Glomerular endothelial cell (primary cell): ENCODE data around the gene SNRK. TPM values are rescaled to one million over a fixed set of nuclear protein-coding genes. Genes with fewer than 3 reads are reported as not detected.

ENCODE experiments used
- DNase-seq: peaks from one replicate; pipeline ENCODE4 v3.0.0-alpha.2; 2011; ENCODE audit warnings: low read depth, low spot score; ENCODE audit errors: extremely low read depth
- total RNA-seq: library from RNA; depleted of rRNA; stranded (reverse); fragments of >200 nt; gene quantifications from 2 replicates; pipeline ENCODE4 v1.2.3, GENCODE V29; 2015

The SNRK gene
- total RNA-seq, 1 donor from 2014 or later = 183 TPM

DNA sequence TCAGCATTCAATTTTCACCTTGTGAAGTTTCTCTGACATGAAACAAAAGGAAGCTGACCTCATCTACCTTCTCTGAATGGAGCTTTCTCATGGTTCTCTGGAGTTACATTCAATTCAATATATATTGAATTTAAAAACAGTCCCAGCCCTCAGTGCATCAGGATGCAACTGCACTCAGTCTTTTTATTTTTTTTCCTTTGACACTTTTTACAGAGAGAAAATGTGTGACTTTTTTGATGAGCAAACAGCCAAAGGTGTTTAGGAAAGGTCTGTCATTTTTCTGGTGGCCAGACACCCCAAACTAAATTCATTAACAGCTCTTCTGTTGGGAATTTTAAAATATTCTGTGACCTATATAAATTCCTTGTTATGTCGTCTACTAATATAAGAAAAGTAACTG lies 19.3 kb upstream of the SNRK start:
- no peak for DNase-seq

DNA sequence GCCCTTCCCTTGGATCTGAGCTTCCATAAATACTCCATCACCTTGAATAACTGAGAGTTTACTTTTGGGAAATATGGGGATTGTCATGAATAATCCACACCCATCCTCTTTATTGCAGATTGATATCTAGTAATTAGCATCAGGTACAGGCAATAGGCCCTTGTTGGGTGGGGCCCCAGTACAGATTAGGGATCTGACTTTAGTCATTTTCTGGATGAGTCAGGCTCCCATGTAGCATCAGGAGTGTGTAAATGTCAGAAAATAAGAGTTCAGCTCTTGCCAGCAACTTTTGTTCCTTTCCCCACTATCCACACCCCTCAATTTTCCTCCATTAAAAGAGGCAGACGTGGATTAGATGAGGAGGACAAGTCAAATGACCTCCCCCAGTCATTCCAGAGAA lies 17.7 kb upstream of the SNRK start:
- no peak for DNase-seq

GRCh38 chr3:43270078-43270477 lies 16.3 kb upstream of the SNRK start:
- no peak for DNase-seq

GRCh38 chr3:43273416-43273815 lies 12.9 kb upstream of the SNRK start:
- no peak for DNase-seq

DNA sequence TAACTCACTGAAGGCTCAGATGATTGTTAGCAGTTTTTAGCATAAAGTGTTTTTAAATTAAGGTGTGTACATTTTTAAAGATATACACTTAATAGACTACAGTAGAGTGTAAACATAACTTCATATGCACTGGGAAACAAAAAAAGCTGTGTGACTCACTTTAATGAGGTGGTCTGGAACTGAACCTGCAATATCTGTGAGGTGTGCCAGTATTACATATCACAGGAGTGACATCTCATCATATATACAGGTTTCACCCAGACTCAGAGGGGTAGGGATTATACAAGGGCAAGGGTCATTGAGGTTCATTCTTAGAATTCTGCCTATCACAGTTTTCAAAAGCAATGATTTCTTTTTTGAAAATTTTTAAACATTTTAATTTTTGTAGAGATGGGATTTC lies 7.3 kb upstream of the SNRK start:
- DNase-seq = no peak

DNA sequence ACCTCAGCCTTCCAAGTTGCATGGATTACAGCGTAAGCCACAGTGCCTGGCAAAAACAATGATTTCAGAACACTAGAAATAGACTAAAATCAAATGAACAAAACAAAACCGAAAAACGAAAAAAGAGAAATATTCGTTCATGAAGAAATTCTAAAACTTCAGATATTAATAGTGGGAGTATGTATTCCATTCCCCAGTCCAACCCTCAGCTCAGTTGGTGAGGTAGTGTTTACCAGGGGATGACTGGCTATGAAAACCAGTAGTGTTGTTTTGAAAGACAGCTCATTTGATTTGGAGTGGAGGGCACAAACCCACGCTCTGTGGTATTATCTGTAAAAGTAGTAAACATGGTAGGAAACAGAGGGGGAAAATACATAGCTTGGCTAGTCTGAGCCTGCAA lies 6.8 kb upstream of the SNRK start:
- DNase-seq = no peak

DNA sequence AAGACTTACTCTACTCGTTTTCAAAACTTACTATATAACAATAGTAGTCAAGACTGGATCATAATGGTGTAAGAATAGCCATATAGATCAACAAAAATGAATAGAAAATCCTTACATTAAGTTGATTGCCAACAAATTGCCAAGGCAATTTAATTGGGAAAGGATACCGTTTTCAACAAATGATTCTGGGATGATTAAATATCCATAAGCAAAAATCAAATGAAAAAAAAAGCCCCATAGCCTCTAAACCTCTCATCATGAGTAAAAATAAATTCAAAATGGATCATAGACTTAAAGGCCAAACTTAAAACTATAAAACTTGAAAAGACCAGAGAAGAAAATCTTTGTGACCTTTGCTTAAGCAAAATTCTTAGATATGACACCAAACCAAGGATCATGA lies 5.3 kb upstream of the SNRK start:
- no peak for DNase-seq

DNA sequence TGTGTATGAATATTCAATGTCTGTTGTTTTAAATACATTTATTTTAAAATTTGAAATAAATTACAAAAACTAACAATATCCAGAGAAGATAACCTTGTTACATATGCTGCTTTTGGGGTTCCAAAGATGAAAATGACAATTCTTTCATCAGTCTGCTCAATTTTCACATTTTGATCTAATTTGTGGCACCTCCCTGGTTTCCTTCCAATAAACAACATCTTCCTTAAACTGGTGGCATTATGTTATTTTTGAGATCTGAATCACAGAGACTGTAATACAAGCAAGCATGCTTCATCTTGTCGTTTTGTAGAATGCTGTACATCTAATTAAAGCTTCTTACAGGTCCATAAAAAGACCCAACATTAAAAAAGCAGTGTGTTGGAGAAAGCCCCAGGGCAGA lies 2.2 kb upstream of the SNRK start:
- no peak for DNase-seq

DNA sequence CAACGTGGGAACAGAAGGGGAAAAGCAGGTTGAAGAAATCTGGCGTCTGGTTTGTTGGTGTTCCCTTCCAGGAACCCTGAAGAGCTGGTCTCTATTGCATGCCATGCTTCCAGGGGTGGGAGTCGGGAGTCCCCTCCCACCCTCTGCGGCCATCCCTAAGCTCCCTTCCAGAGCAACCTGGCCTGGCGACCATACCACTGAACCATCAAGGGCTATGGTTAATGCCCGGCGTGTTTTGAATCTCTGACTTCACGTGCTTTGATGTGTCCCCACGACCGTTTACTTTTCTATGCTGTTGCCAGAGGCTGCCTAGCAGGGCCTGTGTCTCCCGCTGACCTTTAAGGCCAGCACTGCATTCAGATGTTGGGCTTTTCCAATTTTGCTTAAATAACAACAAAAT lies 696 bp upstream of the SNRK start:
- DNase-seq = no peak

GRCh38 chr3:43286841-43287499 lies 630 bp downstream of the SNRK start:
- DNase-seq = no peak

GRCh38 chr3:43287500-43287873 lies 1.1 kb downstream of the SNRK start:
- no peak for DNase-seq

DNA sequence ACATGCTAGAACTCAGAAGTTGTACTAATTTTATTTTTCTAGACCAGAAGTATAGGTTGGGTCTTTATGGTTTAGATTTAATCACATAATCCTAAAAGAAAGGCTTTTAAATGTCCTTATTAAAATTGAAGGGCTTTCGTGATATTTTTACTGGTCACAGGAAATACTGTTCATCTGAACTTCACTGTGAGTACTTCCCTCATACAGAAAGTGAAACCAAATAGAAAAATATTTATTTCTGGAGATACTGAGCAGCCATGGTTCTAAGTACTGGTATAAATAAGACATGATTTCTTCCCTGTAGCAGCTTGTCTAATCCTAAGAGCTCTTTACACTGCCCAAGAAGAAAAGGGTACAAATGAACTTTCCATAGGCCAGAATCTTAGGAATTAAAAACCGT lies 2.0 kb downstream of the SNRK start:
- no peak for DNase-seq

GRCh38 chr3:43288850-43289249 lies 2.5 kb downstream of the SNRK start:
- no peak for DNase-seq

DNA sequence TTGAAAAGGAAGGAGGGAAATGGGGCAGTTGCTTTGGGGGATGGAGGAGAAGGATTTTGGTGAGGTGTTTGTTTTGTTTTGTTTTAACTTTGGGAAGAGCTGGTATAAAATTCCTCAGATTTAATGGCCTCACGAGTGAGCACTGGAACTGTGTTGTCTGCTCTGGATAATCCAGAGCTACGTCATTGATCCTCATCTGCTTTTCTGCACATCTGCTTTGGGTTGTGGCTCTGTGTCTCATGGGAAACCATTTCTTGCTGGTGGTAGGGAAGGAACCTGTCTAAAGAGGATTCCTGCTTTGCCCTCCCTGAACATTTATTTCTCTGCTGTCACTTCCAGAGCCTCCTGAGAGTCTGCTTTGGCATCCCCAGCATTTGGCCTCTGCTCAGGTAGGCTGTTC lies 3.1 kb downstream of the SNRK start:
- DNase-seq = no peak

DNA sequence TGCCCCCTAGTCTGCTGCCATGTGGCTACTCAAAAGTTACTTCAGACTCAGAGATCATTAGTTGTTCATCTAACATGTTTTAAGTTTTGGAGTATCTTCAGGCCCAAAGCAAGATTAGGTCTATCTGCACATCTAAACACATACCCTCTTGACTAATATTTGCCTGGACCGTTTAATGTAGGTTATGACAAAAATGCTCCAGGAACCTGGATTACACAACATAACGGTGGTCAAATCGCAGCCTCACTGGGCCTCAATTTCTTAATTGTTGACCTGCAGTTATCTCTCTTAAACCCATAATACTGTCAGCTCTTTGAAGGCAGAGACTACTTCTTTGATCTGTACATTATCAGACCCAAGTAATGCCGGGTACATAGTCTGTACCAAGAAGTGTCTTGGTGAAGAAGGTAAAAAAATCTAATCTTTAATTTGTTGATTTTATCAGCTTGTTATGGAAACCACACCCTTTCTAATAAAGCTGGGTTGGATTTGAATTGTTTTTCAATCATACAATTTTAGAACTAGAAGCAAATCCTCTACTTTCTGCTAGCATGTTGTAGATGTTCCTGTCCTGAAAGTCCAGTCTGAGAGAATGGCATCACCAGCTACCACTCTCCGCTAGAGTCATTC lies 3.6 kb downstream of the SNRK start:
- DNase-seq = no peak

GRCh38 chr3:43290956-43291355 lies 4.6 kb downstream of the SNRK start:
- no peak for DNase-seq

- DNase-seq = no peak
Observed at GRCh38 chr3:43291546-43291945, 5.2 kb downstream of the SNRK start.

- no peak for DNase-seq
Observed at GRCh38 chr3:43294975-43295374, 8.6 kb downstream of the SNRK start.

- DNase-seq = no peak
Observed at GRCh38 chr3:43296565-43296964, 10.2 kb downstream of the SNRK start.

- DNase-seq = no peak
Observed at GRCh38 chr3:43298292-43298691, 12.0 kb downstream of the SNRK start.

DNA sequence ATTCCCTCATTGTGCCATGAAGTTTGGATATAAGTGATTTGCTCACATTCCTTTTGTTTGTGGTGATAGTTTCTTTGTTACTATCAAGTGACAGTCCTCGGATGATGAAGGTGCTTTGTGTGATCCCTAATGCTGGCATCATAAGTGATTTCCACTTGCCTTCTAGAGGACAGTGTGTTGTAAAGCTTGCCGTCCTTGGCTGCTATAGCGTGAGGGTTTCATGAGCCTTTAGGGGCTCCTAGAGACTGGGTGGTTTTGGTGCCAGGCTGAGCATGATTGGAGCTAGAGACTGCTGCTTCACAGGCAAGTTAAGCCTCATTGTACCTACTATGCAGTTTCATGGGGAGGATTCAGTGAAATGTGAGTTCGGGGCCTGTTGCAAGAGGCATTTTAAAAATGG lies 12.4 kb downstream of the SNRK start:
- DNase-seq = no peak

GRCh38 chr3:43302116-43302880 lies 16.0 kb downstream of the SNRK start:
- DNase-seq = no peak
